Thoracic aorta (tissue), 2 donors: ENCODE data around the gene CEP83. TPM values are rescaled to one million over a fixed set of nuclear protein-coding genes. Genes with fewer than 3 reads are reported as not detected.
"Not testable (repeated sequence)": the region's sequence is repeated elsewhere in the genome, so short reads cannot be mapped to it uniquely, and the experiment has no call there.

Source experiments
- ATAC-seq: fragments of 150-250 bp; one replicate; pipeline ENCODE4 v1.8.0; 2017; ENCODE audit warnings: low read depth; ENCODE audit not compliant: insufficient number of reproducible peaks, low FRiP score
- DNase-seq: peaks from one replicate; pipeline ENCODE4 v3.0.0-alpha.2; 2020; ENCODE audit warnings: low spot score
- H3K27ac ChIP-seq, 2 donors: fragments of 200-600 bp; sonication (generic); 1 replicate in 1 of 2; 2 replicates in 1 of 2; pipeline ENCODE4 v1.5.1; 2016; ENCODE audit warnings: mild to moderate bottlenecking in 2 of 2, moderate library complexity in 2 of 2
- H3K27me3 ChIP-seq: fragments of 200-600 bp; sonication (generic); replicated peaks from 2 replicates; pipeline ENCODE4 v1.6.0; 2016; ENCODE audit warnings: mild to moderate bottlenecking; ENCODE audit not compliant: insufficient read depth
- H3K36me3 ChIP-seq: fragments of 200-600 bp; sonication (generic); one replicate; pipeline ENCODE4 v1.5.1; 2016
- H3K4me1 ChIP-seq, 2 donors: fragments of 200-600 bp; sonication (generic); 1 replicate in 1 of 2; 2 replicates in 1 of 2; pipeline versions ENCODE4 v1.5.1 to v1.6.0; 2016; ENCODE audit warnings: low read depth in 2 of 2, mild to moderate bottlenecking in 1 of 2; ENCODE audit not compliant: control insufficient read depth in 1 of 2
- H3K4me3 ChIP-seq: fragments of 200-600 bp; sonication (generic); 2 replicates; pipeline ENCODE4 v1.5.1; 2016; ENCODE audit warnings: mild to moderate bottlenecking
- H3K9me3 ChIP-seq: fragments of 200-600 bp; sonication (generic); 2 replicates; pipeline ENCODE4 v1.5.1; 2016
- total RNA-seq, 2 donors: library from RNA; depleted of rRNA; stranded (reverse); fragments of >200 nt; gene quantifications; one replicate each; pipeline versions ENCODE4 v1.1.0 to v1.2.3, GENCODE V29; 2016
- TF ChIP-seq, protein P1 (sequence below): fragments of 200-600 bp; sonication (generic); IDR thresholded peaks from one replicate; pipeline ENCODE4 v1.5.1; 2019; ENCODE audit warnings: antibody characterized with exemption

The CEP83 gene
- total RNA-seq, 2 donors from 2014 or later = 17.2 to 35.6 TPM

- Histone ChIP-seq H3K27ac (no peak overlapping the region), H3K9me3 (peaks cover 9% of the 10 kb centered on the region), H3K4me1 (no peaks in the 10 kb centered on the region), H3K36me3 (no peaks in the 10 kb centered on the region), H3K4me3 (no peak overlapping the region), H3K27me3 (no peaks in the 10 kb centered on the region)
- TF ChIP-seq, protein P1, sequence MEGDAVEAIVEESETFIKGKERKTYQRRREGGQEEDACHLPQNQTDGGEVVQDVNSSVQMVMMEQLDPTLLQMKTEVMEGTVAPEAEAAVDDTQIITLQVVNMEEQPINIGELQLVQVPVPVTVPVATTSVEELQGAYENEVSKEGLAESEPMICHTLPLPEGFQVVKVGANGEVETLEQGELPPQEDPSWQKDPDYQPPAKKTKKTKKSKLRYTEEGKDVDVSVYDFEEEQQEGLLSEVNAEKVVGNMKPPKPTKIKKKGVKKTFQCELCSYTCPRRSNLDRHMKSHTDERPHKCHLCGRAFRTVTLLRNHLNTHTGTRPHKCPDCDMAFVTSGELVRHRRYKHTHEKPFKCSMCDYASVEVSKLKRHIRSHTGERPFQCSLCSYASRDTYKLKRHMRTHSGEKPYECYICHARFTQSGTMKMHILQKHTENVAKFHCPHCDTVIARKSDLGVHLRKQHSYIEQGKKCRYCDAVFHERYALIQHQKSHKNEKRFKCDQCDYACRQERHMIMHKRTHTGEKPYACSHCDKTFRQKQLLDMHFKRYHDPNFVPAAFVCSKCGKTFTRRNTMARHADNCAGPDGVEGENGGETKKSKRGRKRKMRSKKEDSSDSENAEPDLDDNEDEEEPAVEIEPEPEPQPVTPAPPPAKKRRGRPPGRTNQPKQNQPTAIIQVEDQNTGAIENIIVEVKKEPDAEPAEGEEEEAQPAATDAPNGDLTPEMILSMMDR = no peak
- no peak for ATAC-seq
- DNase-seq = no peak
Observed at GRCh38 chr12:94416613-94417012, 43.1 kb downstream of the CEP83 start.

DNA sequence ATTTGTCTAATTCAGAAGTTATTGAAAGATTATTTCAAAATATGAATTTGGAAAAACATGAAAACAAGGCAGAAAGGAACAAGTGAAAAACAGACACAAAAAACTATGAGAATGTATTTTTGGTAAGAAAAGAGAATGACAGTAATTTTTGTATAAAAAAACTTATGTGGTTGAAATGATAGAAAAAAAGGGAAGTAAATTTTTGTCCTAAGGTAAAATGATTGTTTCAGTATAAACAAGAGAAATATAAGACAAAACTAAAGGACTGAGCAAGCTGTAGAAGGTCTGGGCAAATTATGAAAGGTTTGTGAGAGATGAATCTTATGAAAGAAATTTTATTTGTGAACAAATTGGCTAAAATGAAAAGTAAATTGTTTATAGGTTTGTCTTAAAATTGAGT is 44.6 kb downstream of the CEP83 start:
- Histone ChIP-seq H3K9me3 (peaks cover 2% of the 10 kb centered on the region), H3K4me1 (no peaks in the 10 kb centered on the region), H3K4me3 (no peak overlapping the region), H3K36me3 (no peaks in the 10 kb centered on the region), H3K27me3 (no peaks in the 10 kb centered on the region), H3K27ac (no peak overlapping the region)
- TF ChIP-seq, protein P1 = no peak
- no peak for DNase-seq
- no peak for ATAC-seq

DNA sequence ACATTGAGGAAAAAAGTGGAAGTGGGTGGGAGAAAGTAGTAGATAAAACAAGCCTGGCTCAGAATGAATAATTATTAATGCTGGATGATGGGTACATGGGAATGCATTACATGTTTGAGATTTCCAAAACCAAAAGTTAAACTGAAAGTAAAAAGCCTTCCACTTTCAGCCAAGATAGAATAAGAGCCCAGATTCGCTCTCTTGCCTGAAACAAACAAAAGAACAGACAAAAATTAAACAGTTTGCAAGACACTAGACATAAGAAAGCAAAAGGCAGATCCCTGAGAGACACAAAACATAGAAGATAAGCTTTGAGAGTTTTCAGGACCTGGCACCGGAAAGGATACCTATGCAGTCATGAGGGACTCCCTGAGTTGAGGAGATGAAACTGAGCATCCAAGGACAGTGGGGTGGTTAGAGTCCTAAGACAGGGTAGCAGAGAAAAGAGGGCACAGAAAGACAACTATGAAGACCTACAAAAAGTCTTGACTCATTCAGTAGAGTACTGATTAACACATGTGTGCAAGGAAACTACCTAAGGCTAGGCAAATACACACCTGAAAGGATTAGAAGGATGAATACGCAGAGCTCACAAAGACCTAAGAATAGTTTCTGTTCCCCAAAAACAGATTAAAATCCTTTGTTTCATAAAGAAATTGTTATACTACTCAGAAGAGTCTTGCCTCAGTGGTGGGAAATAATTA is 54.1 kb downstream of the CEP83 start:
- no peaks in the 10 kb centered on the region for H3K9me3 ChIP-seq
- no peaks in the 10 kb centered on the region for H3K36me3 ChIP-seq
- no peaks in the 10 kb centered on the region for H3K27me3 ChIP-seq
- H3K4me1 ChIP-seq = peaks cover 6 to 7% of the 10 kb centered on the region in 2 donors
- peak overlapping the region in 1 of 2 donors; percentile 24 for H3K27ac ChIP-seq
- no peak for ATAC-seq
- DNase-seq = no peak
- TF ChIP-seq, protein P1 = no peak
- H3K4me3 ChIP-seq = peak overlapping the region; percentile 68

DNA sequence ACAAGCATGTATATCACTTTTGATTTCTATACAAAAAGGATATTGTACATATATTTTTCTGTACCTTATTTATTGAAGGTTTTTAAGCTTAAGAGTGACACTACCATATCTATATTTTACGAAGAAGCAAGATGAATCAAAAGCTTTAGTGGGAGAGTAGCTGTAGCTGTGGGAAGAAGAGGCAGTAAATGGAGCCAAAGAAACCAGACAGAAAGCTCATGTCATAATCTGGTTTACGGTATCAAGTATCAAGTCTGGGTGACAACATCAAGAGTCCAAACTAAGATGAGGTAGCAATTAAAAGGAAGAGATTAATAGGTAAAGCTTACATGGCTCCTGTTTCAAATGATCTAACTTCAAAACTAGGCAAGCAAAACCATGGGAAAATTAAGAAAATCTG is 54.8 kb downstream of the CEP83 start:
- Histone ChIP-seq H3K4me3 (peak overlapping the region; percentile 68), H3K36me3 (no peaks in the 10 kb centered on the region), H3K27ac (no peak overlapping the region), H3K9me3 (no peaks in the 10 kb centered on the region), H3K27me3 (no peaks in the 10 kb centered on the region), H3K4me1 (peaks cover 6 to 7% of the 10 kb centered on the region in 2 donors)
- TF ChIP-seq, protein P1 = no peak
- no peak for DNase-seq
- no peak for ATAC-seq

DNA sequence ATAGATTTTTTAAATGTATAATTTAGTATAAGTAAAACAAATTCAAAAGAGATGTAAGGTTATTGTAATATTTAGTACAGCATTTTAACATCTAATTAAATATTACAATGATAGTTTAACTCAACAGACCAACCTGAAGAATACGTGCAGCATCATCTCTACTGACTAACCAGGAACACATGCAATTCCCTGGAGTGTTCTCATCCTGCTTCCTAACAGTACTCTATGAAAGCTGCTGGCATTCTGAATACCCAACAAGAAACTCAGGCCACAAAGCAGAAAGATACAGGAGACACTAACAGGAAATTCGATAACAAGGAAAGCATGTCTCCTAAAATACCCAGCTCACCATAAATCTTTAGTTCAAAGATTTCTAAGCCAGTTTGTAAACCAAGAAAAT is 58.3 kb downstream of the CEP83 start:
- no peak for DNase-seq
- Histone ChIP-seq H3K4me3 (no peak overlapping the region), H3K27ac (no peak overlapping the region), H3K36me3 (no peaks in the 10 kb centered on the region), H3K27me3 (no peaks in the 10 kb centered on the region), H3K4me1 (peaks cover 6% of the 10 kb centered on the region in 2 donors), H3K9me3 (peaks cover 14% of the 10 kb centered on the region)
- no peak for ATAC-seq
- TF ChIP-seq, protein P1 = no peak

DNA sequence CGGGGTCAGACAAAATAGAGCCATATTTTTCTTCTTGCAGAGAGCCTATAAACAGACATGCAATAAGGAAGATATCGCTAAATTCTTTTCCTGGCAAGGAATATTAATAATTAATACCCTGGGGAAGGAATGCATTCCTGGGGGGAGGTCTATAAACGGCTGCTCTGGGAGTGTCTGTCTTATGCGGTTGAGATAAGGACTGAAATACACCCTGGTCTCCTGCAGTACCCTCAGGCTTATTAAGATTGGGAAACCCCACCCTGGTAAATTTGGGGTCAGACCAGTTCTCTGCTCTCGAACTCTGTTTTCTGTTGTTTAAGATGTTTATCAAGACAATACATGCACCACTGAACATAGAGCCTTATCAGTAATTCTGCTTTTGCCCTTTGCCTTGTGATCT is 61.0 kb downstream of the CEP83 start:
- not testable (repeated sequence) for H3K27ac ChIP-seq, H3K36me3 ChIP-seq, H3K27me3 ChIP-seq, H3K4me1 ChIP-seq, DNase-seq, H3K4me3 ChIP-seq, ATAC-seq
- H3K9me3 ChIP-seq = peaks cover 14% of the 10 kb centered on the region
